IPS DF 4.7 (cell line): ENCODE measurements around the gene EXOC3L4.

ENCODE experiments used
- DNase-seq: peaks from one replicate; pipeline ENCODE4 v3.0.0-alpha.2; 2013; ENCODE audit warnings: low spot score; ENCODE audit errors: extremely low read depth

Gene EXOC3L4

GRCh38 chr14:103121121-103121845 lies 26.8 kb downstream of the EXOC3L4 start:
- DNase-seq = no peak

- no peak for DNase-seq
These were observed 27.5 kb downstream of the EXOC3L4 start for GRCh38 chr14:103121846-103122584.

- no peak for DNase-seq
These were observed 28.0 kb downstream of the EXOC3L4 start for GRCh38 chr14:103122585-103122946.

- no peak for DNase-seq
These were observed 28.6 kb downstream of the EXOC3L4 start, which contains the start of gene TNFAIP2 for GRCh38 chr14:103122947-103123633. TNFAIP2 (plus strand) TSS chr14:103123461; CDS start chr14:103126458, 2,997 bp downstream.

- no peak for DNase-seq
These were observed 29.3 kb downstream of the EXOC3L4 start for GRCh38 chr14:103123634-103124500.

GRCh38 chr14:103124501-103125001 lies 30.0 kb downstream of the EXOC3L4 start:
- no peak for DNase-seq

- DNase-seq = no peak
These were observed 30.9 kb downstream of the EXOC3L4 start for GRCh38 chr14:103125098-103126070.

GRCh38 chr14:103126088-103126872 lies 31.8 kb downstream of the EXOC3L4 start:
- no peak for DNase-seq

GRCh38 chr14:103126873-103127304 lies 32.4 kb downstream of the EXOC3L4 start:
- DNase-seq = no peak

GRCh38 chr14:103127356-103127755 lies 32.8 kb downstream of the EXOC3L4 start:
- DNase-seq = no peak

- no peak for DNase-seq
These were observed 33.5 kb downstream of the EXOC3L4 start for GRCh38 chr14:103127861-103128598.

GRCh38 chr14:103128631-103129300 lies 34.2 kb downstream of the EXOC3L4 start:
- DNase-seq = no peak

- no peak for DNase-seq
These were observed 34.9 kb downstream of the EXOC3L4 start for GRCh38 chr14:103129301-103130016.

- DNase-seq = no peak
These were observed 35.7 kb downstream of the EXOC3L4 start for GRCh38 chr14:103130017-103130764.

GRCh38 chr14:103130965-103131364 lies 36.4 kb downstream of the EXOC3L4 start:
- no peak for DNase-seq

GRCh38 chr14:103131580-103131979 lies 37.1 kb downstream of the EXOC3L4 start:
- no peak for DNase-seq
